Measurements from ENCODE around the gene RFT1.

RFT1 gene

GRCh38 chr3:53160061-53160659 lies 29.9 kb upstream of the RFT1 start:
- H2AFZ ChIP-seq (ENCODE audit: low read length) = no peak overlapping the region
- H3K4me2 ChIP-seq (ENCODE audit: low read length) = peak overlapping the region; percentile 91
- no peaks in the 10 kb centered on the region for H3K27me3 ChIP-seq (ENCODE audit: insufficient read depth, low read length)
- H3K4me3 ChIP-seq (ENCODE audit: low read depth, low read length, poor library complexity, severe bottlenecking) = peak overlapping the region; percentile 95
- H4K20me1 ChIP-seq (ENCODE audit: insufficient read depth, low read length) = no peaks in the 10 kb centered on the region
- TF ChIP-seq EZH2 (IDR thresholded peaks at IDR 0.05; ENCODE audit: borderline replicate concordance, low read length) = no peak
- no peak for TF ChIP-seq CTCF (IDR thresholded peaks at IDR 0.05; ENCODE audit: low read length)
- H3K9me3 ChIP-seq (ENCODE audit: low read length) = no peaks in the 10 kb centered on the region
- no peak overlapping the region for H3K27ac ChIP-seq (ENCODE audit: low read depth, low read length, poor library complexity, severe bottlenecking)
- H3K9ac ChIP-seq (ENCODE audit: low read length) = no peak overlapping the region; the same call in 1 of the 2 replicates
- no peaks in the 10 kb centered on the region for H3K36me3 ChIP-seq (ENCODE audit: insufficient read depth, low read length)
- H3K9me2 ChIP-seq (ENCODE audit: low read depth, low read length) = no peaks in the 10 kb centered on the region
- H3F3A ChIP-seq (ENCODE audit: insufficient read depth, low read length) = no peaks in the 10 kb centered on the region
- peaks cover 21% of the 10 kb centered on the region for H3K4me1 ChIP-seq (ENCODE audit: insufficient read depth, low read length, severe bottlenecking)
- no peaks in the 10 kb centered on the region for H3K79me2 ChIP-seq (ENCODE audit: insufficient read depth, low read length)

GRCh38 chr3:53159156-53160060 lies 29.2 kb upstream of the RFT1 start:
- Histone ChIP-seq H3F3A (ENCODE audit: insufficient read depth, low read length) (no peaks in the 10 kb centered on the region), H3K9me2 (ENCODE audit: low read depth, low read length) (no peaks in the 10 kb centered on the region), H3K4me2 (ENCODE audit: low read length) (no peak overlapping the region), H3K4me3 (ENCODE audit: low read depth, low read length, poor library complexity, severe bottlenecking) (no peak overlapping the region), H3K27me3 (ENCODE audit: insufficient read depth, low read length) (no peaks in the 10 kb centered on the region), H3K27ac (ENCODE audit: low read depth, low read length, poor library complexity, severe bottlenecking) (no peak overlapping the region), H3K36me3 (ENCODE audit: insufficient read depth, low read length) (no peaks in the 10 kb centered on the region), H3K9me3 (ENCODE audit: low read length) (no peaks in the 10 kb centered on the region), H3K79me2 (ENCODE audit: insufficient read depth, low read length) (no peaks in the 10 kb centered on the region), H4K20me1 (ENCODE audit: insufficient read depth, low read length) (no peaks in the 10 kb centered on the region), H3K9ac (ENCODE audit: low read length) (no peak overlapping the region), H2AFZ (ENCODE audit: low read length) (no peak overlapping the region), H3K4me1 (ENCODE audit: insufficient read depth, low read length, severe bottlenecking) (peaks cover 21% of the 10 kb centered on the region)
- TF ChIP-seq CTCF (IDR thresholded peaks at IDR 0.05; ENCODE audit: low read length) (no peak), EZH2 (IDR thresholded peaks at IDR 0.05; ENCODE audit: borderline replicate concordance, low read length) (no peak)

GRCh38 chr3:53158765-53159155 lies 28.5 kb upstream of the RFT1 start:
- Histone ChIP-seq H3F3A (ENCODE audit: insufficient read depth, low read length) (no peaks in the 10 kb centered on the region), H3K79me2 (ENCODE audit: insufficient read depth, low read length) (no peaks in the 10 kb centered on the region), H3K36me3 (ENCODE audit: insufficient read depth, low read length) (no peaks in the 10 kb centered on the region), H3K4me1 (ENCODE audit: insufficient read depth, low read length, severe bottlenecking) (peaks cover 21% of the 10 kb centered on the region), H3K9ac (ENCODE audit: low read length) (no peak overlapping the region), H4K20me1 (ENCODE audit: insufficient read depth, low read length) (no peaks in the 10 kb centered on the region), H3K27ac (ENCODE audit: low read depth, low read length, poor library complexity, severe bottlenecking) (no peak overlapping the region), H3K4me3 (ENCODE audit: low read depth, low read length, poor library complexity, severe bottlenecking) (no peak overlapping the region), H3K27me3 (ENCODE audit: insufficient read depth, low read length) (no peaks in the 10 kb centered on the region), H3K9me2 (ENCODE audit: low read depth, low read length) (no peaks in the 10 kb centered on the region), H3K9me3 (ENCODE audit: low read length) (no peaks in the 10 kb centered on the region), H3K4me2 (ENCODE audit: low read length) (no peak overlapping the region), H2AFZ (ENCODE audit: low read length) (no peak overlapping the region)
- no peak for TF ChIP-seq CTCF (IDR thresholded peaks at IDR 0.05; ENCODE audit: low read length)
- no peak for TF ChIP-seq EZH2 (IDR thresholded peaks at IDR 0.05; ENCODE audit: borderline replicate concordance, low read length)

All from OCI-LY1 (cell line).